Skeletal muscle satellite cell (primary cell): ENCODE measurements around the gene CDK10.

Experiments used
- H3K27me3 ChIP-seq: 2 replicates; pipeline ENCODE4 v1.7.0; 2013; ENCODE audit warnings: low read length; ENCODE audit not compliant: control insufficient read depth, insufficient read depth
- H3K36me3 ChIP-seq: 2 replicates; pipeline ENCODE4 v1.7.0; 2013; ENCODE audit warnings: mild to moderate bottlenecking, control low read depth, low read length; ENCODE audit not compliant: insufficient read depth
- H3K4me1 ChIP-seq: 2 replicates; pipeline ENCODE4 v1.7.0; 2013; ENCODE audit warnings: low read length; ENCODE audit not compliant: control insufficient read depth, insufficient read depth
- H3K4me2 ChIP-seq: 2 replicates; pipeline ENCODE4 v1.7.0; 2013; ENCODE audit warnings: mild to moderate bottlenecking, low read length
- H3K4me3 ChIP-seq: 2 replicates; pipeline ENCODE4 v1.7.0; 2013; ENCODE audit warnings: low read length
- H3K9ac ChIP-seq: 2 replicates; pipeline ENCODE4 v1.7.0; 2013; ENCODE audit warnings: mild to moderate bottlenecking, low read depth, low read length, moderate library complexity
- H3K9me3 ChIP-seq: replicated peaks from 2 replicates; pipeline ENCODE4 v1.7.0; 2013; ENCODE audit warnings: mild to moderate bottlenecking, control low read depth, low read length

CDK10 gene

DNA sequence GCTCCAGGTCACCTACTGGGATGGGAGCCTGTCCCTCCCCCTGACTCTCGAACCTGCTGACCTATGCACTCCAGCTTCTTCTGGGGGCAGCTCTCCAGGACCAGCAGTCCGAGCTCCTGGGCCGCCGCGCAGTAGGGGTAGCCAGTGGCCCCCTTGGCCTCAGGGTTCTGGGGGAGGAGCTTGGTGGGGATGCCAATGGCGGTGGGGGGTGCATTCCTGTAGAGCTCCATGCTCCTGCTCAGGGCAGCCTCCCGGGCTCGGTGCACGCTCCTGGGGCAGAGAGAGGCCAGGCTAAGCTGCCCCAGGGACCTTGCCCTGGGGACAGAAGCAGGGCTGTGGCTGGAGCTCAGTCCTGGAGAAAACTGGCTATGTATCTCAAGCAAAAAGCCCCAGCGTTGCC, 22.7 kb downstream of the CDK10 start:
- H3K27me3 ChIP-seq, result no peaks in the 10 kb centered on the region
- H3K36me3 ChIP-seq, result peaks cover 14% of the 10 kb centered on the region
- no peak overlapping the region for H3K4me2 ChIP-seq
- no peak overlapping the region for H3K9ac ChIP-seq
- H3K4me3 ChIP-seq, result no peak overlapping the region
- H3K9me3 ChIP-seq, result no peaks in the 10 kb centered on the region
- peaks cover 9% of the 10 kb centered on the region for H3K4me1 ChIP-seq

DNA sequence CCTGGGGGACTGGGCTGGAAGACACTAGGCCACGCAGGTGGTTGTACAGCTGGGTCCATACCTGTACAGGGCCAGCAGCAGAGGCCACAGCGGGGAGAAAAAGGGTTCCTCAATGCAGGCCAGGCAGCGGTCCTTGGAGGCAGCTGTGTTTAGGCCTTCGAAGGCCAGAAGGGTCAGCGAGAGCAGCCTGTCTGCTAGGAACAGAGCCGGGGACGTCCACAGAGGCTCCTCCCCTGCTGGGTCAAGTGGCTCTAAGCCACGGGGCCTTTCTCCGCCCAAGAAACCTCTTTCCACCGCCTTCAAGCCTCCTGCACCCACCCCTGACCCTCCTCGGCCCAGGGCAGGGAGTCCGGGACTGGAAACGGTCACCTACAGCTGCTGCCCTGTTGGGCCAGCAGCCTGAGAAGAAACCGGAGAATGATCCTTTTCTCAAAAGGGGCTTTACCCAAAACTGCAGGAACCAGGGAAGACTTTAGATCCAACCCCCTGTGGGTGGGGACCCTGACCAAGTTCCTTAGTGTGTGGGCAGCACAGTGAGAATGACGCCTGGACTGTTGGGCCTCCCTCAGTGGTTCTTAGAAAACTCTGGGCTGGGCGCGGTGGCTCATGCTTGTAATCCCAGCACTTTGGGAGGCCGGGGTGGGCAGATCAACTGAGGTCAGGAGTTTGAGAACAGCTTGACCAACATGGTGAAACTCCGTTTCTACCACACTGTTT, 23.4 kb downstream of the CDK10 start:
- Histone ChIP-seq H3K36me3 (peaks cover 14% of the 10 kb centered on the region), H3K4me2 (no peak overlapping the region), H3K27me3 (no peaks in the 10 kb centered on the region), H3K9ac (no peak overlapping the region), H3K4me3 (no peak overlapping the region), H3K9me3 (no peaks in the 10 kb centered on the region), H3K4me1 (peaks cover 9% of the 10 kb centered on the region)

DNA sequence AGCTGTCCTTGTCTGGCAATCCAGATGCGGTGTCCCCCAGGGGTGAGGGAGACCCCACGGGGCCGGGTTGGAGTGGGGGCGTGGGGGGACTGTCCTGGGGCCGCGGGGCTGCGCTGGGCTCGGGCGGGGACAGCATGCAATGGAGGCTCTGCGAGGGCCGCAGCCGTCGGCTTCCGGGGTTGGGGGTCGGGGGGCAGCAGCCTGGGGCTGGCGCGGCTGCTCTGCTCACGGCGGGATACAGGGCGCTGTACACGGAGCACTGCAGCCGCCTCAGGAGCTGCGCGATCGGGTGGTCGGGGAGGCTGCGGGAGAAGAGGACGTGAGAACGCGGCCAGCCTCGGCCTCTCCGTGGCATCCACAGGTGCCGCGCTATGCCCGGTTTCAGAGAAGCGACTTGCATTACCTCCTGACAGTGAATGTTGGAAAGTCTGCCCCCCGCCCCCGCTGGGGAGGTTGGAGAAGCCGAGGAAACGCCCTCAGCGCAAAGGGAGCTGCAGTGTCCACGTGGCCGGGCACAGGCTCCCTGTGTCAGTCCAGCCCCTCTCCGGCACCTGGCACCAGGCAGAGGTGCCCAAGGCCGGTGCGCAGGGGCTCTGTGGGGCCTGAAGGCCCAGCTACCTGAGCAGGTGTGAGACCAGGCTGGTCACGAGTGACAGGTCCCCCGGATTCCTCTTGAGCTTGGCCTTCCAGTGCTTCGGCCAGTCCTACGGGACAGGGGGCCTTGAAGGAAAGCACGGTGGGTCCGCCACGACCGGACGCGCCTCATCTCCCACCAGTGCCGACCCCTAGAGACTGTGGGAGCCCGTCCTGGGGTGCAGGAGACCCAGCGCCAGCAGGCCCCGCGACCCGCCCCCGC, 24.4 kb downstream of the CDK10 start:
- Histone ChIP-seq H3K36me3 (peaks cover 14% of the 10 kb centered on the region), H3K4me1 (peaks cover 6% of the 10 kb centered on the region), H3K4me2 (no peak overlapping the region), H3K27me3 (no peaks in the 10 kb centered on the region), H3K4me3 (no peak overlapping the region), H3K9ac (no peak overlapping the region), H3K9me3 (no peaks in the 10 kb centered on the region)

DNA sequence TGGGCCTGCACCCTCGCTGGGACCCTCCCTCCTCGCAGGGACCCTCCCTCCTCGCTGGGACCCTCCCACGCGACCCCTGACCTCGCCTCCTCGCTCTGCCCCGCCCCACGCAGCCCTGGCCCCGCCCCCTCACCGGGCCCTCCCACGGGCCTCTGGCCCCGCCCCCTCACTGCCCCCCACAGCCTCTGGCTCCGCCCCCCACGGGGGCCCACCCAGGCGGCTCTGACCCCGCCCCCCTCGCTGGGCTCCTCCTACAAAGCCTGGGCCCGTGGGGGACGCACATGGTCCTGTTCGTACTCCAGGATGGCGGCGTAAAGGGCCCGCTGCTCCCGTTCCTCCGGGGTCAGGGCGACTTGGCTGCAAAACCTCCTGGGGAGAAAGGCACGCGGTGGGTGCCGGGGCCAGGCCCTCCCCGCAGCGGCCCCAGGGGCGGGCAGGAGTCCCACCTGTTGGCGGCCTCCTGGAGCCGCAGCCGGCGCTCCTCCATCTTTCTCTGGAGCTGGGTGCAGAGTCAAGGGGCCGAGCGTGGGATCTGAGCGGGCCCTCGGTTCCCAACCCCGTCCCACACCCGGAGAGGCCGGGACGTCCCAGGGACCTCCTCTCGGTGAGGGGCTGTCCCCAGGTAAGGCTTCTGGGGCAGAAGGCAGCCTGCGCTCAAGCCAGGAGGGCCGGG, 25.2 kb downstream of the CDK10 start:
- H3K4me2 ChIP-seq, result peak overlapping the region; percentile 79
- H3K9me3 ChIP-seq, result no peaks in the 10 kb centered on the region
- H3K9ac ChIP-seq, result peak overlapping the region; percentile 59
- H3K4me3 ChIP-seq, result peak overlapping the region; percentile 59
- peaks cover 17% of the 10 kb centered on the region for H3K36me3 ChIP-seq
- no peaks in the 10 kb centered on the region for H3K4me1 ChIP-seq
- H3K27me3 ChIP-seq, result no peaks in the 10 kb centered on the region

DNA sequence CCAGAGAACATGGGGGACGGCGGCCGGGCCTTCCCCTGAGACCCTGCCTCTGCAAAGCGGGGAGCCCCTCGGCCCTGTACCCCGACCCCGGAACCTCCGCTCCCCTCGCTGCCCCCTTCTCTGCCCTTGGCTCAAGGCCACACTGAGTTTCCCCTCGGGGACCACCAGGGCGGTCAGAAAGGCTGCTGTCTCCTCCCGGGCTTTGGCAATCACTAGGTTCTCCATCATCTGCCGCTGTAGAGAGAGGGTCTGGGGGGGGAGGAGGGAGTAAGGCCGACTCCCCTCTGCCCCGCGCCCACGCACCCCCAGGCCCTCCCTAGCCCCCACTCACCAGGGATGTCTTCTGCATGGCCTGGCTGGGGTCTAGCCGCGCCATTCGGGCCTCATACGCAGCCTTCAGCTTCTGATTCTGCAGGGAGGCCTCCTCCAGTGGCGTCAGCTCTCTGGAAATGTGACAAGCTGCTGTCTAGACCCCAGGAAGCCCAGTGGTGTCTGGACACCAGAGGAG, 25.8 kb downstream of the CDK10 start:
- Histone ChIP-seq H3K27me3 (no peaks in the 10 kb centered on the region), H3K36me3 (peaks cover 17% of the 10 kb centered on the region), H3K4me3 (peak overlapping the region; percentile 59), H3K9ac (peak overlapping the region; percentile 59), H3K4me2 (peak overlapping the region; percentile 79), H3K9me3 (no peaks in the 10 kb centered on the region), H3K4me1 (no peaks in the 10 kb centered on the region)

DNA sequence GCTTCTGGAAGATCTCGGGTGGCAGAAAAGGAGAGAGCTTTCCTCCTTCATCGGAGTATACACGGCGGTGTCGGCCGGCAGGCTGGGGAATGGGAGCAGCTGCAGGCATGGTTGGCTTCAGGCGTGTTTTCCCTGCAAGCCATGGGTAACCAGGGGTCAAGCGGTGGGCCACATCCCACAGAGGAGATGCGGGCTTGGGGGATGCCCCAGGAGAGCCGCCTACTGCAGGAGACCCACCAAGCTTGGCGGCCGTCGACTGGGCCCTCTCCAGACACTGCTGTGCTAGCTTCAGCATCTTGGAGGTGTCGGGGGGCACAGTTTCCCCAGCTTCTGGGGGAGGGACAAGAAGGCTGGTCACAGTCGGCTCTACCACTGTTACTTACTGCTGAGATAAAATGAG, 30.0 kb downstream of the CDK10 start:
- no peaks in the 10 kb centered on the region for H3K9me3 ChIP-seq
- peaks cover 2% of the 10 kb centered on the region for H3K36me3 ChIP-seq
- H3K4me3 ChIP-seq, result no peak overlapping the region
- no peak overlapping the region for H3K4me2 ChIP-seq
- H3K9ac ChIP-seq, result no peak overlapping the region
- H3K27me3 ChIP-seq, result no peaks in the 10 kb centered on the region
- H3K4me1 ChIP-seq, result peaks cover 21% of the 10 kb centered on the region

DNA sequence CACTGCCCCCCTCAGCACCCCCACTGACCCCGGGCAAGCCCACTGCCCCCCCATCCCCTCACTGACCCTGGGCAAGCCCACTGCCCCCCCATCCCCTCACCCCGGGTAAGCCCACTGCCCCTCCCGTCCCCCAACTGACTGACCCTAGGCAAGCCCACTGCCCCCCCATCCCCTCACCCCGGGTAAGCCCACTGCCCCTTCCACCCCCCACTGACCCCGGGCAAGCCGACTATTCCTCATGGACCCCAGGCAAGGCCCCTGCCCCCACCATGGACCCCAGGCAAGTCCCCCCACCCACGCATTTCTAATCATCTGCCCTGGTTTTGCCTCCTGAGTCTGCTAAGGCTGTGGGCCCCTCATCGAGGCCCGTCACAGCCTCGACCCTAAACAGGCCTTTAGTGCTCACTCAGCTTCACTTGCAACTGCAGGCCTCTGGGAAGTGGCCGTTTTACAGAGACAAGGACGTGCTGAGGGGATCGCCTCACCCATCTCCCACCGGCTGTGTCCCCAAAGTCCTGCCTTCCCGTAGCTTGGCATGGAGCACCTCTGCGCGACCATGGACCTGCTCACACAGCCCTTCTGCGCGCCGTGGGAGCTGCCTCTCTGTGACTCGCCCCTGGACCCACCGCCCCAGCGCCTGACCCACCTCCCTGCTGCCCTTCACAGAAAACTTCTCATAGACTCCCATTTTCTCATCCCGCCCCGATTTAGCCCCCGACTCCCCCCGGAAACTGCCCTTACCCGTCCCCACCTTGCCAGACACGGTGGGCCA, 30.6 kb downstream of the CDK10 start:
- Histone ChIP-seq H3K9ac (no peak overlapping the region), H3K4me1 (peaks cover 21% of the 10 kb centered on the region), H3K4me3 (no peak overlapping the region), H3K36me3 (peaks cover 2% of the 10 kb centered on the region), H3K9me3 (no peaks in the 10 kb centered on the region), H3K4me2 (no peak overlapping the region), H3K27me3 (no peaks in the 10 kb centered on the region)

DNA sequence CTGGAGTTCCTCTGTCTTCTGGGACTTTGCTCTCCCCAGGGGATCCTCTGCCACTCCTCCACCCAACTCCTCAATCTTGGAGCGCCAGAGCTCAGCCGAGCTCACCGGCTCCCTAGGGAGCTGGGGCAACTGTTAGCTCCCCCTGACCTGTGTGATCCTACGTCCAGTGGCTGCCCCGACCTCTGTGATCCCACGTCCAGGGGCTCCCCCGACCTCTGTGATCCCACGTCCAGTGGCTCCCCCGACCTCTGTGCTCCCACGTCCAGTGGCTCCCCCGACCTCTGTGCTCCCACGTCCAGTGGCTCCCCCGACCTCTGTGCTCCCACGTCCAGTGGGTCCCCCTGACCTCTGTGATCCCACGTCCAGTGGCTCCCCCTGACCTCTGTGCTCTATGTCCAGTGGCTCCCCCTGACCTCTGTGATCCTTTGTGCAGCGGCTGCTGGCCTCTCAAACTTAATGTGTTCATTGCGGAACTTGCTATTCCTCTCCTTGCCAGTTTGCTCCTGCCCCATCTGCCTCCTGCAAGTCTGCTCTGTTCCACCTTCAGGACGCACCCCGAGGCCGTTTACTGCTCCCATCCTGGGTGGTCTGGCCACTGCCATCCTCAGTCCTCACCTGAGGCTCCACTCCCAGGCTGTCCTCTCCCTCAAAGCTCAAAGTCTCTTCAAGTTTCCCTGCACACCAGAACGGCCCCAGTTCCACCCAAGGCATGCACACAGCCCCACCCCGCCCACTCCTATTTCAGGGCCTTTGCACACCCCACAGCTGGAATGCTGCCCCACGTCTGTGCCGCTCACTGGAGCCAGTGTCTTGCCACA, 31.4 kb downstream of the CDK10 start:
- peaks cover 6% of the 10 kb centered on the region for H3K36me3 ChIP-seq
- H3K9ac ChIP-seq, result no peak overlapping the region
- H3K4me3 ChIP-seq, result no peak overlapping the region
- no peaks in the 10 kb centered on the region for H3K27me3 ChIP-seq
- no peaks in the 10 kb centered on the region for H3K9me3 ChIP-seq
- peaks cover 28% of the 10 kb centered on the region for H3K4me1 ChIP-seq
- H3K4me2 ChIP-seq, result no peak overlapping the region

DNA sequence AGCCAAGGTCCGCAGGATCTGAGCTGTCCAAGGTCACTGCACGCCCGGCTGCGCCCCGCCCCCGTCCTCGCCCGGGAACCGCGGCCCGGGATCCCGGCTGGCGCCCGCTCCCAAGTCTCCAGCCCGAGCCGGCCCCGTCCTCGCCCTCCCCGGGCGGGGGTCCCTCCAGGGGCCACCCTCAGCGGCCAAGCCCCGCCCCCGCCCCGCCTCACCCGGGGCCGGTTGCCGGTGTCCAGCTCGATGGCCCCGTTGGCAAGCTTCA, 34.0 kb downstream of the CDK10 start:
- H3K36me3 ChIP-seq, result peaks cover 26% of the 10 kb centered on the region
- H3K9me3 ChIP-seq, result no peaks in the 10 kb centered on the region
- peak overlapping the region; percentile 91 for H3K9ac ChIP-seq
- peaks cover 42% of the 10 kb centered on the region for H3K4me1 ChIP-seq
- no peaks in the 10 kb centered on the region for H3K27me3 ChIP-seq
- peak overlapping the region; percentile 84 for H3K4me3 ChIP-seq
- H3K4me2 ChIP-seq, result peak overlapping the region; percentile 79

DNA sequence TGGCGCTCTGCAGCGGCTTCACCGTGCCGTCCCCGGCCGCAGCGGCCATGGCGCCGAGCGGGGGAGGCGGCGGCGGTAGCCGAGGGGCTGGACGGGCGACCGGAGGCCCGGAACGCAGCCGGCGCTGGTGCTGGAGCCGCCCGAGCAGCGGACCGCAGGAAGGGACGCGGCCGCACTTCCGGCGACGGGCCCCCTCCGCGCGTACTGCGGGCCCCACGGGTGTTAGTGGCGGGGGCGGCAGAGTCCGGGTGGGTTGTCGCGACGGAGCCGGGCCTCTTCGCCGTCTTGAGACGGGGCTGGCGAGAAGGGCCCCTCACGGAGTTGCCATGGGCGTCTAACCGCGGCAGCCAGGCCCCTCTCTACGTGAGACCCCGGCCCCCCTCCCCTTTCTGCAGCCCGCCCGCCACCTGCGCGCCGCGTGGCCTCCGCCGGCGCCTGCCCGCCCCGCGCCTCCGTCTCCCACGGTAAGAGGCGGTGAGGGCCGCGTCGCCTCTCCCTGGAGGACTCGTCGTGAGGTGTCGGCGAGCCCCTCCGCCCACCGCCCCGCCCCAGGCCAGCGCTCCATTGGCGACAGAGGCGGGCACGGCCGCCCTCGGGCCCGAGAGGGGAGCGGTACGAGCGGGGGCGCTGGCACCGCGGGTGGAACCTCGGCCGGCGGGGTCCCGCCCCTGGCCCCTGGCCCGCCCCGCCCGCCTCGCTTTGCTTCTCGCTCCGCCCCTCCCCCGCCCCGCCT, 34.5 kb downstream of the CDK10 start, which contains the start of the genes VPS9D1 and ZNF276:
TSS of gene VPS9D1 (minus strand) at position 86 of the 733 bp plus-strand sequence. CDS start at position 49, 37 bp downstream.
TSS of gene ZNF276 (plus strand) at position 725 of the 733 bp plus-strand sequence. CDS start 104 bp downstream, outside the sequence.
- peaks cover 26% of the 10 kb centered on the region for H3K36me3 ChIP-seq
- H3K9me3 ChIP-seq, result no peaks in the 10 kb centered on the region
- peaks cover 42% of the 10 kb centered on the region for H3K4me1 ChIP-seq
- peak within 1 kb of the TSS; percentile 79 for H3K4me2 ChIP-seq
- H3K27me3 ChIP-seq, result no peaks in the 10 kb centered on the region
- H3K4me3 ChIP-seq, result peak within 1 kb of the TSS; percentile 84
- peak within 1 kb of the TSS; percentile 91 for H3K9ac ChIP-seq
